Kidney epithelial cell (primary cell): Measurements from ENCODE around the gene CMTM2. TPM values are rescaled to one million over a fixed set of nuclear protein-coding genes. Genes with fewer than 3 reads are reported as not detected.

Source experiments
- DNase-seq: peaks from one replicate; pipeline ENCODE4 v3.0.0-alpha.2; 2010; ENCODE audit warnings: low read depth
- H3K27me3 ChIP-seq: 2 replicates; pipeline ENCODE4 v1.6.0; 2011; ENCODE audit warnings: low read length; ENCODE audit not compliant: control insufficient read depth, insufficient read depth
- H3K36me3 ChIP-seq: 2 replicates; pipeline ENCODE4 v1.5.1; 2011; ENCODE audit warnings: low read length; ENCODE audit not compliant: control insufficient read depth, insufficient read depth
- H3K4me3 ChIP-seq: 2 replicates; pipeline ENCODE4 v1.5.1; 2011; ENCODE audit warnings: low read depth, mild to moderate bottlenecking, control low read depth, low read length
- CTCF ChIP-seq: IDR thresholded peaks from 2 replicates; pipeline ENCODE4 v1.5.1; 2011; ENCODE audit warnings: mild to moderate bottlenecking, moderate library complexity, low read length, control low read depth, inconsistent platforms; ENCODE audit not compliant: insufficient read depth, poor library complexity, severe bottlenecking
- total RNA-seq: library from RNA; depleted of rRNA; stranded (reverse); fragments of >200 nt; gene quantifications from 2 replicates; pipeline ENCODE4 v1.2.3, GENCODE V29; 2015

Gene CMTM2
- total RNA-seq, 1 donor from 2014 or later, result 0.54 TPM

DNA sequence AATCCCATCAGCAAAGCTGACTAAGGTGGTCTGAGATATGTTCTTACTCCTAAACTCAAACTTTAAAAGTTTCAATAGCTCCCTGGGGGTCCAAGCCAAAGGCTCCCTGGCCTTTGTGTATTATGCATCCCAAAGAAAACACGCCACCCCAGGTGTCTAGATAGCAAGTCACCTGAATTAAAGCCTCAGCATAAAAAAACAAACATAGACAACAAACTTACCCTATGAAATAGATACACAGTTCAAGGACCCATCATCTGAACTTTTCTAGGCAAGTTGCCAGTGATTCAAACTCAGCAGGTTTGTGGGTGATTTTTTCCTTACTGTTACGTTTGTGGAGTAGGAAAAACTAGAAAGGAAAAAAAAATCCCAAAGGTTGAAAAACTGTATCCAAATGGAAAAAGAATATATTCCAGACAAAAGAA lies 37.8 kb downstream of the CMTM2 start:
- no peak for DNase-seq
- Histone ChIP-seq H3K36me3 (no peaks in the 10 kb centered on the region), H3K27me3 (no peaks in the 10 kb centered on the region), H3K4me3 (no peak overlapping the region)
- TF ChIP-seq CTCF, result no peak

- Histone ChIP-seq H3K36me3 (no peaks in the 10 kb centered on the region), H3K27me3 (no peaks in the 10 kb centered on the region), H3K4me3 (no peak overlapping the region)
- no peak for DNase-seq
- TF ChIP-seq CTCF, result no peak
These were observed 38.5 kb downstream of the CMTM2 start for GRCh38 chr16:66617728-66618127.

DNA sequence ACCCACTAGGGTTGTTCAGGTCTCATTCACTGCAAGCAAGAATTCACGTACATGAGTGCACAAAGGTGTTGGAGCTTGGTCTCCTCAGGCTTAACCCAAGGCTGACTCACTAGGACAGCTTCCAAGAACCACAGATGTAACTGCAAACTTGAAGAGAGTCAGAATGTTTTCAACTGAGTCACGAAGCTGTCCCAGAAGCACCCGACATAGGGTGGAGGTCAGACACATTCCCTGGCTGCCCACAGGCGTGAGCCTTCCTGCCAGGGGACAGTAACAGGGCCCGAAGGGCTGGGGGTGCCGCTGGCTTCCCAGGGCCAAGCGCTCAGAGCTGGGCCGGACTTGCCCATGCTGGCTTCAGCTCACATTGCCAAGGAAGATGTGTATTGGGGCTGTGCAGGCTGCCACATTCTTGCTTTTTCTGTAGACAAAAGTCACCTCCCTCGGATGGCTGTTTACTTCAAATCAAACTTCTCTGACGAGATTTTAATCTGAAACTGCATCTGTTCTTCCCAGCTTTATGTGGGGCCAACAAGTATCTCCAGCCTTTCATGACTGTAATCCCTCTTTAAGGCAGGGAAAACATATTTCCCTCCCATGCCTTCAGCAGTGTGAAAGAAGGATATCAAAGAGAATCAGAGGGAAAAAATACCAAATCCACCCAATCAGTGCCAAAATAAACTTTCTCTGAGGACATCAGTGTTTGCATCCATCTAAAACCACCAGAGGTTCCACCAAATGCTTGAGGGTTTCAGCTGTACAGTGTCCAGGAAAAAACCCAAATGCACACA lies 39.5 kb downstream of the CMTM2 start:
- TF ChIP-seq CTCF, result no peak
- peak; percentile 96 for DNase-seq
- H3K27me3 ChIP-seq, result no peaks in the 10 kb centered on the region
- no peak overlapping the region for H3K4me3 ChIP-seq
- H3K36me3 ChIP-seq, result no peaks in the 10 kb centered on the region

- DNase-seq, result peak; percentile 41
- TF ChIP-seq CTCF, result no peak
These were observed 40.5 kb downstream of the CMTM2 start for GRCh38 chr16:66619534-66620428.

DNA sequence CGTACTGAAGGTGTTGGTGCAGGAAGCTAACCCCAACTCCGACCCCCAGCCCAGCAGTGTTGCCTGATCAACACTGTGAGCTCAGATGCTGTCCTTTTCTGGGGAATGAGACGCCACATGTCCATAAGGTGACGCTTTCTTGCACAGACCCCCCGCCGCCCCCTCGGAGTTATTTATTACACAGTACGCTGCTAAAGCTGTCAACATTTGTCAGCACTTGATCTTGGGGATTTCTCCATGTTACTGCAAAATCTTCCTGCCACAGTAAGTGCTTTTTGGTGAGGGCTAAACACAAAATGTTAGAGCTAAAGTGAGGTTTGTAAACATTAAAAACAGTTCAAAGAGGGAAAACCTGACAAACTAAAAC lies 41.1 kb downstream of the CMTM2 start:
- H3K27me3 ChIP-seq, result no peaks in the 10 kb centered on the region
- no peaks in the 10 kb centered on the region for H3K36me3 ChIP-seq
- DNase-seq, result no peak
- no peak overlapping the region for H3K4me3 ChIP-seq
- TF ChIP-seq CTCF, result no peak

More at GRCh38 chr16:66619534-66620428, 40.5 kb downstream of the CMTM2 start:
- Histone ChIP-seq H3K36me3 (no peaks in the 10 kb centered on the region), H3K27me3 (no peaks in the 10 kb centered on the region), H3K4me3 (no peak overlapping the region)
